ENCODE results near the gene FMNL2.

The FMNL2 gene

GRCh38 chr2:152627351-152627957, 292.5 kb downstream of the FMNL2 start:
- TF ChIP-seq ZFP3 (CRISPR knock-in tag; IDR thresholded peaks at IDR 0.05) = no peak
- no peak for TF ChIP-seq SNAI2 (CRISPR knock-in tag; IDR thresholded peaks at IDR 0.05)
- TF ChIP-seq ZNF8 (CRISPR knock-in tag; IDR thresholded peaks at IDR 0.05) = no peak
- TF ChIP-seq CREB5 (CRISPR knock-in tag; IDR thresholded peaks at IDR 0.05; ENCODE audit: low read depth) = no peak
- TF ChIP-seq RARB (CRISPR knock-in tag; IDR thresholded peaks at IDR 0.05) = no peak
- TF ChIP-seq BACH2 (CRISPR knock-in tag; IDR thresholded peaks at IDR 0.05; ENCODE audit: borderline replicate concordance) = no peak
- peak; percentile 84 for ATAC-seq

DNA sequence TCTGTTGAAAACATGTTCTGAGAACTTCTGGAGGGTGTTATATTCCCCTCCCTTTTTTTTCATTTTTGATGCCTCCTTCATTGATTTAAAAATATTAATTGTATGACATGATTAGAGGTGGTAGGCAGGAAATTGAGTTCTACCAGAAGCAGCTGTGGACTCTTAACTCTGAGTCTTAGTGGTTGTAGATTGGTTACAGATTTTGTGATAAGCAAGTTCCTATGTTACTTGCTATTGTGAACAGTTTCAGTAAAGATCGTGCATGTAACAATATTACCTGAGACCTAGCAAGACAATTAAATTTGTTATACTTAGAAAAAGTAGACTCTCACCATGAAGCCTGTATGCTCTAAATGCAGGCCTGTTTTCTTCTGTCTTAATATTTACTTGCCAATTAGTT, 294.2 kb downstream of the FMNL2 start:
- ATAC-seq = no peak
- TF ChIP-seq ZNF8 (CRISPR knock-in tag; IDR thresholded peaks at IDR 0.05) (no peak), SNAI2 (CRISPR knock-in tag; IDR thresholded peaks at IDR 0.05) (no peak), ESRRG (CRISPR knock-in tag; IDR thresholded peaks at IDR 0.05) (no peak), GLIS3 (CRISPR knock-in tag; IDR thresholded peaks at IDR 0.05) (no peak), TSHZ2 (CRISPR knock-in tag; IDR thresholded peaks at IDR 0.05) (no peak), BACH2 (CRISPR knock-in tag; IDR thresholded peaks at IDR 0.05; ENCODE audit: borderline replicate concordance) (no peak)

DNA sequence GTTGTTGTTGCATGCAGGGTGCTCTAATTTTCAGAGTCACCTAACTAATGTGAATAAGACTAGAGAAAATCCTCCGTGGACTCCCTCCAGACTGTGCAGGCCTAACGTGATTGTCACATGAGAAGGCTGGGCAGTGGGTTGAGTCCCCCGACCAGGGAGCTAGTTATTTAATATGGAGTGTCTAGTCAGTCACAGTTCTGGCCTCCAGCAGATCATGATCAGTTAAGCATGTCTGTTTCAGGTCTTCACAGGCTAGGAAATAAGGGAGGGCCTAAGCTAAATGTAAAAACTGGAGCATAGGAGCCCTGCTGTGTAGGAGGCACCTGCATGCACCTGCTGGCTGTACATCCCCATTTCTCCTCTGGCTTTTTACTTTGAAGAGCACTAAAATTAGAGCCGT, 295.5 kb downstream of the FMNL2 start:
- ATAC-seq = no peak
- TF ChIP-seq TSHZ2 (CRISPR knock-in tag; IDR thresholded peaks at IDR 0.05) (no peak), SNAI2 (CRISPR knock-in tag; IDR thresholded peaks at IDR 0.05) (no peak), GLIS3 (CRISPR knock-in tag; IDR thresholded peaks at IDR 0.05) (no peak), ZFP30 (CRISPR knock-in tag; IDR thresholded peaks at IDR 0.05) (no peak), TCF4 (CRISPR knock-in tag; IDR thresholded peaks at IDR 0.05; ENCODE audit: borderline replicate concordance) (no peak), BACH2 (CRISPR knock-in tag; IDR thresholded peaks at IDR 0.05; ENCODE audit: borderline replicate concordance) (no peak), ZNF70 (CRISPR knock-in tag; IDR thresholded peaks at IDR 0.05) (no peak), ESRRG (CRISPR knock-in tag; IDR thresholded peaks at IDR 0.05) (no peak), OSR1 (CRISPR knock-in tag; IDR thresholded peaks at IDR 0.05) (no peak), RARB (CRISPR knock-in tag; IDR thresholded peaks at IDR 0.05) (no peak), POU6F1 (CRISPR knock-in tag; IDR thresholded peaks at IDR 0.05; ENCODE audit: borderline replicate concordance, low read depth) (no peak), ZNF8 (CRISPR knock-in tag; IDR thresholded peaks at IDR 0.05) (no peak), PPARA (CRISPR knock-in tag; IDR thresholded peaks at IDR 0.05; ENCODE audit: borderline replicate concordance) (no peak), ZC3H10 (CRISPR knock-in tag; IDR thresholded peaks at IDR 0.05) (no peak), ZFP3 (CRISPR knock-in tag; IDR thresholded peaks at IDR 0.05) (no peak), CREB5 (CRISPR knock-in tag; IDR thresholded peaks at IDR 0.05; ENCODE audit: low read depth) (no peak), ARNTL (CRISPR knock-in tag; IDR thresholded peaks at IDR 0.05; ENCODE audit: borderline replicate concordance, low read depth) (no peak), CSDC2 (CRISPR knock-in tag; IDR thresholded peaks at IDR 0.05) (no peak)
- TF ChIP-seq, protein P1, sequence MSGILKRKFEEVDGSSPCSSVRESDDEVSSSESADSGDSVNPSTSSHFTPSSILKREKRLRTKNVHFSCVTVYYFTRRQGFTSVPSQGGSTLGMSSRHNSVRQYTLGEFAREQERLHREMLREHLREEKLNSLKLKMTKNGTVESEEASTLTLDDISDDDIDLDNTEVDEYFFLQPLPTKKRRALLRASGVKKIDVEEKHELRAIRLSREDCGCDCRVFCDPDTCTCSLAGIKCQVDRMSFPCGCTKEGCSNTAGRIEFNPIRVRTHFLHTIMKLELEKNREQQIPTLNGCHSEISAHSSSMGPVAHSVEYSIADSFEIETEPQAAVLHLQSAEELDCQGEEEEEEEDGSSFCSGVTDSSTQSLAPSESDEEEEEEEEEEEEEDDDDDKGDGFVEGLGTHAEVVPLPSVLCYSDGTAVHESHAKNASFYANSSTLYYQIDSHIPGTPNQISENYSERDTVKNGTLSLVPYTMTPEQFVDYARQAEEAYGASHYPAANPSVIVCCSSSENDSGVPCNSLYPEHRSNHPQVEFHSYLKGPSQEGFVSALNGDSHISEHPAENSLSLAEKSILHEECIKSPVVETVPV (CRISPR knock-in tag; IDR thresholded peaks at IDR 0.05) = no peak
- TF ChIP-seq, protein P2, sequence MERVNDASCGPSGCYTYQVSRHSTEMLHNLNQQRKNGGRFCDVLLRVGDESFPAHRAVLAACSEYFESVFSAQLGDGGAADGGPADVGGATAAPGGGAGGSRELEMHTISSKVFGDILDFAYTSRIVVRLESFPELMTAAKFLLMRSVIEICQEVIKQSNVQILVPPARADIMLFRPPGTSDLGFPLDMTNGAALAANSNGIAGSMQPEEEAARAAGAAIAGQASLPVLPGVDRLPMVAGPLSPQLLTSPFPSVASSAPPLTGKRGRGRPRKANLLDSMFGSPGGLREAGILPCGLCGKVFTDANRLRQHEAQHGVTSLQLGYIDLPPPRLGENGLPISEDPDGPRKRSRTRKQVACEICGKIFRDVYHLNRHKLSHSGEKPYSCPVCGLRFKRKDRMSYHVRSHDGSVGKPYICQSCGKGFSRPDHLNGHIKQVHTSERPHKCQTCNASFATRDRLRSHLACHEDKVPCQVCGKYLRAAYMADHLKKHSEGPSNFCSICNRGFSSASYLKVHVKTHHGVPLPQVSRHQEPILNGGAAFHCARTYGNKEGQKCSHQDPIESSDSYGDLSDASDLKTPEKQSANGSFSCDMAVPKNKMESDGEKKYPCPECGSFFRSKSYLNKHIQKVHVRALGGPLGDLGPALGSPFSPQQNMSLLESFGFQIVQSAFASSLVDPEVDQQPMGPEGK (CRISPR knock-in tag; IDR thresholded peaks at IDR 0.05; ENCODE audit: borderline replicate concordance) = no peak
